HL-60 (cell line): Measurements from ENCODE around the gene GAS2.

Experiments
- DNase-seq, 2 experiments: peaks; one replicate each; pipeline ENCODE4 v3.0.0-alpha.2; 2010 to 2020; ENCODE audit warnings: low read depth in 1 of 2, low spot score in 1 of 2
- H3K27ac ChIP-seq: fragments of 250-450 bp; sonication (Bioruptor Pico); replicated peaks from 2 replicates; pipeline ENCODE4 v1.5.1; 2020; ENCODE audit warnings: mild to moderate bottlenecking, moderate library complexity
- H3K27me3 ChIP-seq: fragments of 250-450 bp; sonication (Bioruptor Pico); 2 replicates; pipeline ENCODE4 v1.5.1; 2021; ENCODE audit warnings: mild to moderate bottlenecking, moderate library complexity; ENCODE audit not compliant: insufficient read depth, poor library complexity, severe bottlenecking
- H3K4me3 ChIP-seq: replicated peaks from 2 replicates; pipeline ENCODE4 v1.5.1; 2011; ENCODE audit warnings: mild to moderate bottlenecking, control low read depth, low read length; ENCODE audit not compliant: insufficient read depth
- GABPA ChIP-seq: IDR thresholded peaks from 2 replicates; pipeline ENCODE4 v1.6.1; 2012; ENCODE audit warnings: low read depth
- POLR2AphosphoS5 ChIP-seq: IDR thresholded peaks from 2 replicates; pipeline ENCODE4 v1.6.1; 2012; ENCODE audit warnings: low read depth
- REST ChIP-seq: IDR thresholded peaks from 2 replicates; pipeline ENCODE4 v1.6.1; 2012; ENCODE audit warnings: low read depth; ENCODE audit not compliant: insufficient replicate concordance
- SPI1 ChIP-seq: IDR thresholded peaks from 2 replicates; pipeline ENCODE4 v1.6.1; 2012; ENCODE audit warnings: low read depth, mild to moderate bottlenecking, borderline replicate concordance
- TF ChIP-seq, protein P1 (sequence below): IDR thresholded peaks from one replicate; pipeline ENCODE4 v1.5.1; 2011; ENCODE audit warnings: low read length, control low read depth, inconsistent platforms; ENCODE audit not compliant: insufficient read depth

GAS2 gene

GRCh38 chr11:22728600-22729389, 62.4 kb downstream of the GAS2 start:
- TF ChIP-seq SPI1 (no peak), GABPA (no peak), POLR2AphosphoS5 (no peak), REST (no peak)
- TF ChIP-seq, protein P1, sequence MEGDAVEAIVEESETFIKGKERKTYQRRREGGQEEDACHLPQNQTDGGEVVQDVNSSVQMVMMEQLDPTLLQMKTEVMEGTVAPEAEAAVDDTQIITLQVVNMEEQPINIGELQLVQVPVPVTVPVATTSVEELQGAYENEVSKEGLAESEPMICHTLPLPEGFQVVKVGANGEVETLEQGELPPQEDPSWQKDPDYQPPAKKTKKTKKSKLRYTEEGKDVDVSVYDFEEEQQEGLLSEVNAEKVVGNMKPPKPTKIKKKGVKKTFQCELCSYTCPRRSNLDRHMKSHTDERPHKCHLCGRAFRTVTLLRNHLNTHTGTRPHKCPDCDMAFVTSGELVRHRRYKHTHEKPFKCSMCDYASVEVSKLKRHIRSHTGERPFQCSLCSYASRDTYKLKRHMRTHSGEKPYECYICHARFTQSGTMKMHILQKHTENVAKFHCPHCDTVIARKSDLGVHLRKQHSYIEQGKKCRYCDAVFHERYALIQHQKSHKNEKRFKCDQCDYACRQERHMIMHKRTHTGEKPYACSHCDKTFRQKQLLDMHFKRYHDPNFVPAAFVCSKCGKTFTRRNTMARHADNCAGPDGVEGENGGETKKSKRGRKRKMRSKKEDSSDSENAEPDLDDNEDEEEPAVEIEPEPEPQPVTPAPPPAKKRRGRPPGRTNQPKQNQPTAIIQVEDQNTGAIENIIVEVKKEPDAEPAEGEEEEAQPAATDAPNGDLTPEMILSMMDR: no peak
- Histone ChIP-seq H3K4me3 (no peak overlapping the region), H3K27me3 (no peaks in the 10 kb centered on the region), H3K27ac (no peak overlapping the region)
- no peak for DNase-seq

DNA sequence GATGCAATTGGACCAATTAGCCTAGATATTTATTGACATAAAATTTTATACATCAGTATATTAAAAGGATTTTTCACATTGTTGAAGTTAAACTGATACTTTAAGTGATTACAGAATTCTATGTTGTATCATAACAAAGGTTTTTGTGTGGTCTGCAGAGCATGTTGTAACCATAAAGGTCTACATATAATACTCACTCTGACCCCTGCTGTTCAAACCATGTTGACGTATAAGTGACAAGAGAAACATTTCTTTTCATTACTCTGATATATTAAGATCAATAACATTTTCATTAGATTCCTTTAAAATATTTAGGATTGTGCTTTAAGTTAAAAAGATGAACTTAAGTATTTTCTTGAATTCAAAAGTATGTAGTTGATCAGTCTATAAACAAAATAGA, 63.9 kb downstream of the GAS2 start:
- no peak overlapping the region for H3K27ac ChIP-seq
- TF ChIP-seq REST: no peak
- TF ChIP-seq, protein P1: no peak
- no peak for TF ChIP-seq POLR2AphosphoS5
- TF ChIP-seq SPI1: no peak
- no peak for TF ChIP-seq GABPA
- H3K27me3 ChIP-seq: no peaks in the 10 kb centered on the region
- H3K4me3 ChIP-seq: no peak overlapping the region
- DNase-seq: no peak

DNA sequence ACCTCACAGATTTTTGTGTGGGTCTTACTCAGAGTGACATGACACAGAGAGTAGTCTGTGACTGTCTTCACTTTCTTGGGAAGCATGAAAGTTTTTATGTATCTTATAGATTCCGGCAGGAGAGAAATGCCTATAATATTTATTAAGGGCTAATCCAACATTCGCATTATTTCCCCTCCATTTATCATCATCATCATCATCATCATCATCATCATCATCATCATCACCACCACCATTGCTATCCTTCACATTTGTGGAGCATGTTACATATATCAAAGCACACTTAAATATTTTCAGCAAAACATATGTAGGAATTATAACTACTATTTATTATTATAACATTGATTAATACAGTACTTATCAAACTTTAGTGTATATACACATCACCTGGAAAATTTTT, 66.2 kb downstream of the GAS2 start:
- Histone ChIP-seq H3K27ac (no peak overlapping the region), H3K27me3 (no peaks in the 10 kb centered on the region), H3K4me3 (no peak overlapping the region)
- TF ChIP-seq, protein P1: no peak
- TF ChIP-seq REST (no peak), SPI1 (no peak), GABPA (no peak)
- DNase-seq: no peak
